B cell (primary cell): ENCODE measurements around the gene CRY2.

Experiments
- EZH2 ChIP-seq: IDR thresholded peaks from 2 replicates; pipeline ENCODE4 v1.6.1; 2012; ENCODE audit warnings: borderline replicate concordance, low read depth, mild to moderate bottlenecking, moderate library complexity, low read length; ENCODE audit not compliant: insufficient read depth, poor library complexity, severe bottlenecking
- TF ChIP-seq, protein P1 (sequence below): fragments of 200-600 bp; IDR thresholded peaks from one replicate; pipeline ENCODE4 v1.8.0; 2022; ENCODE audit warnings: antibody characterized with exemption, mild to moderate bottlenecking

DNA sequence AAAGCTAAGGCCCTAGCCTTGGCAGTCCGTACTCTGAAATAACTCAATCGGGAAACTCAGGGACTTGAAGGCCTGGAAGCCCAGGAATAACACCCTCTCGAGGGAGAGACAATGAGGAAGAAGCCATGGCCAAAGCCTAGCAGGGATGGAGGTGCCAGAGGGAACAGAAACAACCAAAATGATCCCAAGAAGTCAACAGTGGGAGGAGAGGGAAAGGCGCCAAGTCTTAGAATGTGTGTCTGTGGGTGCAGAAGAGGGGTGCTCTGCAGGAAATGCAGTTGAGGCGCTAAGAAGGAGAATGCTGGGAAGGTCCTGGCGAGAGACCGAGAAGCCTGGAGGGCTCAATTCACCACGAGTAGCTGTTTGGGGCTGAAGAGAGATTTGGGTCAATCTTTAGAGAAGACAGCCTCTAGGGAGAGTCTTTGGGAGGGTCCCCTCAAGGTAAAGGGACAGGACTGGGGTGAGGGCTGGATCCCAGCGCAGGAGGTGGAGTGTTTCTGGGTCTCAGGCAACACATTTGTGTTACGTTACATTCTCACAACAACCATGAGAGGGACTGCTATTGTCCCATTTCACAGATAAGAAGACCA lies 37.4 kb downstream of the CRY2 start:
- TF ChIP-seq, protein P1, sequence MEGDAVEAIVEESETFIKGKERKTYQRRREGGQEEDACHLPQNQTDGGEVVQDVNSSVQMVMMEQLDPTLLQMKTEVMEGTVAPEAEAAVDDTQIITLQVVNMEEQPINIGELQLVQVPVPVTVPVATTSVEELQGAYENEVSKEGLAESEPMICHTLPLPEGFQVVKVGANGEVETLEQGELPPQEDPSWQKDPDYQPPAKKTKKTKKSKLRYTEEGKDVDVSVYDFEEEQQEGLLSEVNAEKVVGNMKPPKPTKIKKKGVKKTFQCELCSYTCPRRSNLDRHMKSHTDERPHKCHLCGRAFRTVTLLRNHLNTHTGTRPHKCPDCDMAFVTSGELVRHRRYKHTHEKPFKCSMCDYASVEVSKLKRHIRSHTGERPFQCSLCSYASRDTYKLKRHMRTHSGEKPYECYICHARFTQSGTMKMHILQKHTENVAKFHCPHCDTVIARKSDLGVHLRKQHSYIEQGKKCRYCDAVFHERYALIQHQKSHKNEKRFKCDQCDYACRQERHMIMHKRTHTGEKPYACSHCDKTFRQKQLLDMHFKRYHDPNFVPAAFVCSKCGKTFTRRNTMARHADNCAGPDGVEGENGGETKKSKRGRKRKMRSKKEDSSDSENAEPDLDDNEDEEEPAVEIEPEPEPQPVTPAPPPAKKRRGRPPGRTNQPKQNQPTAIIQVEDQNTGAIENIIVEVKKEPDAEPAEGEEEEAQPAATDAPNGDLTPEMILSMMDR: no peak
- TF ChIP-seq EZH2: no peak
